Measurements from ENCODE around the gene PSTPIP2.

GRCh38 chr18:46095532-46095931 is 23.5 kb upstream of the PSTPIP2 start:
- TF ChIP-seq, protein P1, sequence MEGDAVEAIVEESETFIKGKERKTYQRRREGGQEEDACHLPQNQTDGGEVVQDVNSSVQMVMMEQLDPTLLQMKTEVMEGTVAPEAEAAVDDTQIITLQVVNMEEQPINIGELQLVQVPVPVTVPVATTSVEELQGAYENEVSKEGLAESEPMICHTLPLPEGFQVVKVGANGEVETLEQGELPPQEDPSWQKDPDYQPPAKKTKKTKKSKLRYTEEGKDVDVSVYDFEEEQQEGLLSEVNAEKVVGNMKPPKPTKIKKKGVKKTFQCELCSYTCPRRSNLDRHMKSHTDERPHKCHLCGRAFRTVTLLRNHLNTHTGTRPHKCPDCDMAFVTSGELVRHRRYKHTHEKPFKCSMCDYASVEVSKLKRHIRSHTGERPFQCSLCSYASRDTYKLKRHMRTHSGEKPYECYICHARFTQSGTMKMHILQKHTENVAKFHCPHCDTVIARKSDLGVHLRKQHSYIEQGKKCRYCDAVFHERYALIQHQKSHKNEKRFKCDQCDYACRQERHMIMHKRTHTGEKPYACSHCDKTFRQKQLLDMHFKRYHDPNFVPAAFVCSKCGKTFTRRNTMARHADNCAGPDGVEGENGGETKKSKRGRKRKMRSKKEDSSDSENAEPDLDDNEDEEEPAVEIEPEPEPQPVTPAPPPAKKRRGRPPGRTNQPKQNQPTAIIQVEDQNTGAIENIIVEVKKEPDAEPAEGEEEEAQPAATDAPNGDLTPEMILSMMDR (IDR thresholded peaks at IDR 0.05; ENCODE audit: poor library complexity, severe bottlenecking), result no peak
- TF ChIP-seq EP300 (conservative IDR thresholded peaks at IDR 0.05; ENCODE audit: poor library complexity, severe bottlenecking), result no peak
- TF ChIP-seq RAD21 (conservative IDR thresholded peaks at IDR 0.05), result no peak
- TF ChIP-seq MXI1 (conservative IDR thresholded peaks at IDR 0.05; ENCODE audit: poor library complexity, severe bottlenecking), result no peak
- TF ChIP-seq TAF1 (IDR thresholded peaks at IDR 0.05; ENCODE audit: low read depth), result no peak
- no peak for TF ChIP-seq SMC3 (conservative IDR thresholded peaks at IDR 0.05; ENCODE audit: poor library complexity)
